HepG2 (cell line): ENCODE results near the gene ASNS. TPM values are rescaled to one million over a fixed set of nuclear protein-coding genes. Genes with fewer than 3 reads are reported as not detected.

Source experiments
- ATAC-seq: fragments of 200-7000 bp; cut with Tn5 transposase; 3 replicates; pipeline ENCODE4 v1.9.1; 2020; ENCODE audit warnings: mild to moderate bottlenecking, moderate library complexity
- BruUV-seq: library from RNA; stranded (reverse); fragments of 400-500 nt; replicated peaks from 2 replicates; lab custom pipeline; 2021; lab: Mats Ljungman, UMichigan
- CTCF ChIA-PET: fragments of 300-600 bp; formaldehyde crosslinking; extraction: SDS; loops from one replicate; lab custom pipeline; 2021; ENCODE audit warnings: low total read pairs, inconsistent platforms, low intra/inter-chr PET ratio; lab: Yijun Ruan, JAX
- POLR2A ChIA-PET: fragments of 350-600 bp; sonication (Branson Sonifier 250); formaldehyde crosslinking; loops from one replicate; lab custom pipeline; 2020; ENCODE audit warnings: antibody characterized with exemption, inconsistent platforms; lab: Yijun Ruan, JAX
- DNase-seq: peaks from one replicate; pipeline ENCODE4 v3.0.0-alpha.2; 2015; ENCODE audit warnings: low spot score
- FAIRE-seq: peaks from 3 replicates; lab custom pipeline; 2011; peaks lifted over from hg19 to GRCh38; lab: Jason Lieb, UNC
- H2AFZ ChIP-seq: one replicate; pipeline ENCODE4 v1.6.1; 2011; ENCODE audit warnings: low read length, inconsistent platforms
- H3K27ac ChIP-seq: fragments of 300-600 bp; 3 replicates; pipeline ENCODE4 v1.8.0; 2011; ENCODE audit warnings: mixed run types, mild to moderate bottlenecking, mixed read lengths, low read length, inconsistent platforms; ENCODE audit not compliant: insufficient read depth; ENCODE audit errors: extremely low read length
- H3K27me3 ChIP-seq, 2 experiments: fragments of 200-600 bp in 1 of 2; 2 replicates in 1 of 2; 3 replicates in 1 of 2; pipeline versions ENCODE4 v1.6.0 to v1.8.0; 2011; ENCODE audit warnings: low read length in 2 of 2, mild to moderate bottlenecking in 2 of 2, moderate library complexity in 2 of 2, inconsistent platforms in 1 of 2; ENCODE audit not compliant: insufficient read depth in 2 of 2, control insufficient read depth in 1 of 2
- H3K36me3 ChIP-seq, 2 experiments: fragments of 200-600 bp in 1 of 2; replicated peaks in 1 of 2; 2 replicates in 1 of 2; 3 replicates in 1 of 2; pipeline versions ENCODE4 v1.5.1 to v1.8.0; 2011; ENCODE audit warnings: low read length in 2 of 2, inconsistent platforms in 1 of 2; ENCODE audit not compliant: insufficient read depth in 2 of 2, control insufficient read depth in 1 of 2
- H3K4me1 ChIP-seq: 2 replicates; pipeline ENCODE4 v1.5.1; 2012; ENCODE audit warnings: low read length, inconsistent platforms; ENCODE audit not compliant: insufficient read depth
- H3K4me2 ChIP-seq: 2 replicates; pipeline ENCODE4 v1.6.0; 2011; ENCODE audit warnings: low read depth, low read length, inconsistent platforms
- H3K4me3 ChIP-seq, 3 experiments: fragments of 200-600 bp in 1 of 3; sonication (generic), shearing (Covaris generic) in 1 of 3; replicated peaks in 1 of 3; 2 replicates each; pipeline ENCODE4 v1.5.1; 2011 to 2016; ENCODE audit warnings: low read length in 3 of 3, inconsistent platforms in 2 of 3, low read depth in 2 of 3, mild to moderate bottlenecking in 2 of 3, control low read depth in 1 of 3, mixed read lengths in 1 of 3; ENCODE audit not compliant: insufficient read depth in 1 of 3
- H3K79me2 ChIP-seq: one replicate; pipeline ENCODE4 v1.6.1; 2011; ENCODE audit warnings: low read length, inconsistent platforms; ENCODE audit not compliant: insufficient read depth
- H3K9ac ChIP-seq: 2 replicates; pipeline ENCODE4 v1.6.0; 2011; ENCODE audit warnings: mild to moderate bottlenecking, low read depth, low read length, inconsistent platforms; ENCODE audit not compliant: insufficient read depth
- H3K9me3 ChIP-seq: 2 replicates; pipeline ENCODE4 v1.5.1; 2012; ENCODE audit warnings: mild to moderate bottlenecking, low read length
- H4K20me1 ChIP-seq: 2 replicates; pipeline ENCODE4 v1.6.0; 2011; ENCODE audit warnings: inconsistent platforms, mild to moderate bottlenecking, low read length, moderate library complexity; ENCODE audit not compliant: insufficient read depth
- HMG20A ChIP-seq: IDR thresholded peaks from 2 replicates; pipeline ENCODE4 v1.6.1; 2016; ENCODE audit warnings: borderline replicate concordance
- NFE2 ChIP-seq: sonication (generic); formaldehyde crosslinking; IDR thresholded peaks from 2 replicates; pipeline ENCODE4 v1.4.0; 2020; ENCODE audit warnings: missing genetic modification reagents
- PCBP1 ChIP-seq: fragments of 200-400 bp; formaldehyde crosslinking; IDR thresholded peaks from 2 replicates; pipeline ENCODE4 v1.6.1; 2017; ENCODE audit warnings: mild to moderate bottlenecking, low read depth, low read length, borderline replicate concordance
- ZGPAT ChIP-seq: IDR thresholded peaks from 2 replicates; pipeline ENCODE4 v1.6.1; 2016; ENCODE audit warnings: mild to moderate bottlenecking
- ZNF331 ChIP-seq: sonication (generic); formaldehyde crosslinking; IDR thresholded peaks from 2 replicates; pipeline ENCODE4 v1.4.0; 2020; ENCODE audit warnings: missing genetic modification reagents
- ZNF598 ChIP-seq: sonication (generic); formaldehyde crosslinking; IDR thresholded peaks from 2 replicates; pipeline ENCODE4 v1.5.1; 2020; ENCODE audit warnings: mild to moderate bottlenecking, missing genetic modification reagents, borderline replicate concordance
- WGBS: methylation state at CpG from one replicate; pipeline ENCODE4 v1.1.6; 2017; ENCODE audit warnings: low lambda C conversion rate; 5-methylcytosine and 5-hydroxymethylcytosine counted together
- in situ Hi-C: cut with HindIII; loops from 2 replicates; pipeline ENCODE4 v1.10.0; 2017; ENCODE audit warnings: low pct_unique_long_range_greater_than_20kb; ENCODE audit not compliant: extremely low pct_ligation_motif_present
- intact Hi-C: fragments of 100-400 bp; cut with micrococcal nuclease; formaldehyde crosslinking; loops from one replicate; pipeline ENCODE4 v1.10.0; 2022; ENCODE audit not compliant: unreplicated experiment
- polyA plus RNA-seq, 8 experiments: library from polyadenylated mRNA; depleted of rRNA in 3 of 8; stranded (reverse) in 7 of 8; unstranded in 1 of 8; fragments of >200 nt; fragmentation: Illumina TruSeq in 4 of 8; extraction: Trizol in 4 of 8; gene quantifications; 2 replicates each; pipeline versions ENCODE4 v1.2.1 to v1.2.3, GENCODE V29; 2011 to 2016; ENCODE audit warnings: low read depth in 4 of 8, missing spikeins in 1 of 8, mixed read lengths in 1 of 8; ENCODE audit not compliant: insufficient read depth in 1 of 8
- total RNA-seq, 5 experiments: library from RNA; depleted of rRNA; stranded (reverse); fragments of >200 nt; fragmentation: Illumina TruSeq; extraction: Trizol; gene quantifications; 2 replicates each; pipeline ENCODE4 v1.2.3, GENCODE V29; 2016; ENCODE audit warnings: low read depth in 1 of 5
- TF ChIP-seq, protein P1 (sequence below): sonication (generic); formaldehyde crosslinking; conservative IDR thresholded peaks from 2 replicates; pipeline ENCODE4 v1.4.0; 2020; ENCODE audit warnings: missing genetic modification reagents
- TF ChIP-seq, protein P2 (sequence below): sonication (generic); formaldehyde crosslinking; IDR thresholded peaks from 2 replicates; pipeline ENCODE4 v1.4.0; 2020; ENCODE audit warnings: missing genetic modification reagents
- TF ChIP-seq, protein P3 (sequence below): sonication (generic); formaldehyde crosslinking; IDR thresholded peaks from 2 replicates; pipeline ENCODE4 v1.8.0; 2022; ENCODE audit warnings: missing genetic modification reagents, mild to moderate bottlenecking, moderate library complexity, borderline replicate concordance

The ASNS gene
- total and polyA plus RNA-seq, 2 of the 13 experiments (the other 11 are each of a cell fraction or from before 2014, with no cell fraction given): 55.0 to 75.1 TPM

DNA sequence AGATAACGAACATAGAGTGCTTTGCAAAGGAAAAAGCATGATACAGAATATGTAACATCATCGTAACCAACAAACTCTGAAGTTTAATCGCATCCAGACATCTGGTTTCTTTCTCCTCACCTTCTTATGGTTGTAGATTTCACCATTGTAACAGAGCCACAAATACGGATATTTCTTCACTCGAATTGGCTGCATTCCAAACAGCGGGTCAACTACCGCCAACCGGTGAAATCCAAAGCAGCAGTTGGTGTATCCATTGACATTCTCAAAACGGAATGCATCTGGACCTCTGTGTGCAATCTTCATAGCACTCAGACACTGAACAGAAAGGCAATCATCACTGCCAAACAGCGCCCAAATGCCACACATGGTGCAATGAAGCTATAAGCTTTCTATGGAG, 3.4 kb downstream of the ASNS start:
- FAIRE-seq: no peak
- Histone ChIP-seq H3K4me2 (0 out of 2 replicates have a peak overlapping the region, but pooled peaks have one; percentile 4), H2AFZ (no peak overlapping the region), H3K4me3 (no peak overlapping the region), H3K79me2 (peaks cover 8% of the 10 kb centered on the region), H4K20me1 (peaks cover 7% of the 10 kb centered on the region; the same call in 1 of the 2 replicates), H3K36me3 (peaks cover 3 to 44% of the 10 kb centered on the region in 2 experiments), H3K27ac (no peak overlapping the region), H3K9me3 (no peaks in the 10 kb centered on the region), H3K4me1 (peaks cover 37% of the 10 kb centered on the region), H3K9ac (no peak overlapping the region), H3K27me3 (no peaks in the 10 kb centered on the region; a peak in 1 of 5 replicates)
- CTCF ChIA-PET: no interaction called here
- in situ Hi-C loops: no loop called here
- TF ChIP-seq, protein P1, sequence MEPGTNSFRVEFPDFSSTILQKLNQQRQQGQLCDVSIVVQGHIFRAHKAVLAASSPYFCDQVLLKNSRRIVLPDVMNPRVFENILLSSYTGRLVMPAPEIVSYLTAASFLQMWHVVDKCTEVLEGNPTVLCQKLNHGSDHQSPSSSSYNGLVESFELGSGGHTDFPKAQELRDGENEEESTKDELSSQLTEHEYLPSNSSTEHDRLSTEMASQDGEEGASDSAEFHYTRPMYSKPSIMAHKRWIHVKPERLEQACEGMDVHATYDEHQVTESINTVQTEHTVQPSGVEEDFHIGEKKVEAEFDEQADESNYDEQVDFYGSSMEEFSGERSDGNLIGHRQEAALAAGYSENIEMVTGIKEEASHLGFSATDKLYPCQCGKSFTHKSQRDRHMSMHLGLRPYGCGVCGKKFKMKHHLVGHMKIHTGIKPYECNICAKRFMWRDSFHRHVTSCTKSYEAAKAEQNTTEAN (CRISPR knock-in tag): no peak
- TF ChIP-seq, protein P2, sequence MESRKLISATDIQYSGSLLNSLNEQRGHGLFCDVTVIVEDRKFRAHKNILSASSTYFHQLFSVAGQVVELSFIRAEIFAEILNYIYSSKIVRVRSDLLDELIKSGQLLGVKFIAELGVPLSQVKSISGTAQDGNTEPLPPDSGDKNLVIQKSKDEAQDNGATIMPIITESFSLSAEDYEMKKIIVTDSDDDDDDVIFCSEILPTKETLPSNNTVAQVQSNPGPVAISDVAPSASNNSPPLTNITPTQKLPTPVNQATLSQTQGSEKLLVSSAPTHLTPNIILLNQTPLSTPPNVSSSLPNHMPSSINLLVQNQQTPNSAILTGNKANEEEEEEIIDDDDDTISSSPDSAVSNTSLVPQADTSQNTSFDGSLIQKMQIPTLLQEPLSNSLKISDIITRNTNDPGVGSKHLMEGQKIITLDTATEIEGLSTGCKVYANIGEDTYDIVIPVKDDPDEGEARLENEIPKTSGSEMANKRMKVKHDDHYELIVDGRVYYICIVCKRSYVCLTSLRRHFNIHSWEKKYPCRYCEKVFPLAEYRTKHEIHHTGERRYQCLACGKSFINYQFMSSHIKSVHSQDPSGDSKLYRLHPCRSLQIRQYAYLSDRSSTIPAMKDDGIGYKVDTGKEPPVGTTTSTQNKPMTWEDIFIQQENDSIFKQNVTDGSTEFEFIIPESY (CRISPR knock-in tag): peak; percentile 94
- 96% methylated on average over 10 of the region's 10 CpGs for WGBS
- no peak for DNase-seq
- intact Hi-C loops: no loop called here
- BruUV-seq: no TSS peak
- no peak for ATAC-seq
- POLR2A ChIA-PET: no interaction called here

- peaks cover 5 to 48% of the 10 kb centered on the region in 2 experiments for H3K36me3 ChIP-seq
- H3K4me2 ChIP-seq: no peak overlapping the region
- H3K27ac ChIP-seq: no peak overlapping the region
- ATAC-seq (no peak), FAIRE-seq (no peak), DNase-seq (no peak)
- H4K20me1 ChIP-seq: peaks cover 7% of the 10 kb centered on the region; the same call in 1 of the 2 replicates
- BruUV-seq: no TSS peak
- in situ Hi-C loops: no loop called here
- intact Hi-C loops: no loop called here
- ChIA-PET POLR2A (no interaction called here), CTCF (no interaction called here)
- peaks cover 8% of the 10 kb centered on the region for H3K79me2 ChIP-seq
- no peak overlapping the region for H3K9ac ChIP-seq
- no peak overlapping the region for H3K4me3 ChIP-seq
- peaks cover 33% of the 10 kb centered on the region for H3K4me1 ChIP-seq
- no peaks in the 10 kb centered on the region for H3K9me3 ChIP-seq
- H3K27me3 ChIP-seq: no peaks in the 10 kb centered on the region; a peak in 1 of 5 replicates
- no peak overlapping the region for H2AFZ ChIP-seq
- no peak for TF ChIP-seq ZGPAT (CRISPR knock-in tag)
- no peak for TF ChIP-seq PCBP1
- no peak for TF ChIP-seq ZNF331 (CRISPR knock-in tag)
- TF ChIP-seq HMG20A (CRISPR knock-in tag): no peak
- no peak for TF ChIP-seq NFE2
- TF ChIP-seq ZNF598 (CRISPR knock-in tag): no peak
- TF ChIP-seq, protein P3, sequence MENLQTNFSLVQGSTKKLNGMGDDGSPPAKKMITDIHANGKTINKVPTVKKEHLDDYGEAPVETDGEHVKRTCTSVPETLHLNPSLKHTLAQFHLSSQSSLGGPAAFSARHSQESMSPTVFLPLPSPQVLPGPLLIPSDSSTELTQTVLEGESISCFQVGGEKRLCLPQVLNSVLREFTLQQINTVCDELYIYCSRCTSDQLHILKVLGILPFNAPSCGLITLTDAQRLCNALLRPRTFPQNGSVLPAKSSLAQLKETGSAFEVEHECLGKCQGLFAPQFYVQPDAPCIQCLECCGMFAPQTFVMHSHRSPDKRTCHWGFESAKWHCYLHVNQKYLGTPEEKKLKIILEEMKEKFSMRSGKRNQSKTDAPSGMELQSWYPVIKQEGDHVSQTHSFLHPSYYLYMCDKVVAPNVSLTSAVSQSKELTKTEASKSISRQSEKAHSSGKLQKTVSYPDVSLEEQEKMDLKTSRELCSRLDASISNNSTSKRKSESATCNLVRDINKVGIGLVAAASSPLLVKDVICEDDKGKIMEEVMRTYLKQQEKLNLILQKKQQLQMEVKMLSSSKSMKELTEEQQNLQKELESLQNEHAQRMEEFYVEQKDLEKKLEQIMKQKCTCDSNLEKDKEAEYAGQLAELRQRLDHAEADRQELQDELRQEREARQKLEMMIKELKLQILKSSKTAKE (CRISPR knock-in tag): no peak
These were observed 3.9 kb downstream of the ASNS start for GRCh38 chr7:97868314-97868713.
